Colon (tissue), 2 donors: ENCODE results near the gene FUBP1.
"Not testable (repeated sequence)": the region's sequence is repeated elsewhere in the genome, so short reads cannot be mapped to it uniquely, and the experiment has no call there.

ENCODE experiments used
- FAIRE-seq: peaks from 2 replicates; lab custom pipeline; 2012; peaks lifted over from hg19 to GRCh38; lab: Jason Lieb, UNC
- donor health status: control.
- donor health status: control.

Gene FUBP1

GRCh38 chr1:77978969-77979876 lies at the start of gene FUBP1:
Gene FUBP1, minus strand, starts transcription at chr1:77979072. Its CDS starts 68 bp downstream, at chr1:77979004.
- no peak for FAIRE-seq

- FAIRE-seq = not testable (repeated sequence)
Observed at GRCh38 chr1:78021134-78021533, 42.3 kb upstream of the FUBP1 start.

GRCh38 chr1:78019024-78019423 lies 40.2 kb upstream of the FUBP1 start:
- FAIRE-seq = no peak

GRCh38 chr1:78015148-78015547 lies 36.3 kb upstream of the FUBP1 start:
- FAIRE-seq = no peak

GRCh38 chr1:78011050-78011449 lies 32.2 kb upstream of the FUBP1 start:
- no peak for FAIRE-seq

- FAIRE-seq = no peak
Observed at GRCh38 chr1:78009836-78010235, 31.0 kb upstream of the FUBP1 start.

GRCh38 chr1:78009276-78009675 lies 30.4 kb upstream of the FUBP1 start:
- FAIRE-seq = no peak

- no peak for FAIRE-seq
Observed at GRCh38 chr1:78007677-78008341, 28.9 kb upstream of the FUBP1 start.

- FAIRE-seq = no peak
Observed at GRCh38 chr1:78006521-78006920, 27.6 kb upstream of the FUBP1 start.

- FAIRE-seq = peak; percentile 28
Observed at GRCh38 chr1:78005755-78006154, 26.9 kb upstream of the FUBP1 start.

- peak; percentile 73 for FAIRE-seq
Observed at GRCh38 chr1:78005448-78005722, 26.5 kb upstream of the FUBP1 start.

GRCh38 chr1:78004719-78005447 lies 26.0 kb upstream of the FUBP1 start, which contains the start of gene DNAJB4:
Gene DNAJB4, plus strand, starts transcription at chr1:78004939. Its CDS starts 172 bp downstream, at chr1:78005111.
- FAIRE-seq = peak; percentile 89

GRCh38 chr1:78003882-78004718 lies 25.2 kb upstream of the FUBP1 start:
- no peak for FAIRE-seq

- FAIRE-seq = peak; percentile 10
Observed at GRCh38 chr1:78003070-78003746, 24.3 kb upstream of the FUBP1 start.

GRCh38 chr1:78000536-78000935 lies 21.7 kb upstream of the FUBP1 start:
- not testable (repeated sequence) for FAIRE-seq

GRCh38 chr1:77996734-77997133 lies 17.9 kb upstream of the FUBP1 start:
- no peak for FAIRE-seq

- FAIRE-seq = no peak
Observed at GRCh38 chr1:77994117-77994705, 15.3 kb upstream of the FUBP1 start.

- FAIRE-seq = no peak
Observed at GRCh38 chr1:77991638-77992037, 12.8 kb upstream of the FUBP1 start.

- FAIRE-seq = no peak
Observed at GRCh38 chr1:77990629-77991204, 11.8 kb upstream of the FUBP1 start.

- FAIRE-seq = no peak
Observed at GRCh38 chr1:77989744-77990143, 10.9 kb upstream of the FUBP1 start.

GRCh38 chr1:77987919-77988318 lies 9.0 kb upstream of the FUBP1 start:
- FAIRE-seq = no peak
